Activated gamma-delta T cell (primary cell): ENCODE measurements around the gene DMXL1.
"Not testable (repeated sequence)": the region's sequence is repeated elsewhere in the genome, so short reads cannot be mapped to it uniquely, and the experiment has no call there.

ENCODE experiments used
- DNase-seq: peaks from one replicate; lab custom pipeline; 2025; lab: John Stamatoyannopoulos, UW

The DMXL1 gene

DNA sequence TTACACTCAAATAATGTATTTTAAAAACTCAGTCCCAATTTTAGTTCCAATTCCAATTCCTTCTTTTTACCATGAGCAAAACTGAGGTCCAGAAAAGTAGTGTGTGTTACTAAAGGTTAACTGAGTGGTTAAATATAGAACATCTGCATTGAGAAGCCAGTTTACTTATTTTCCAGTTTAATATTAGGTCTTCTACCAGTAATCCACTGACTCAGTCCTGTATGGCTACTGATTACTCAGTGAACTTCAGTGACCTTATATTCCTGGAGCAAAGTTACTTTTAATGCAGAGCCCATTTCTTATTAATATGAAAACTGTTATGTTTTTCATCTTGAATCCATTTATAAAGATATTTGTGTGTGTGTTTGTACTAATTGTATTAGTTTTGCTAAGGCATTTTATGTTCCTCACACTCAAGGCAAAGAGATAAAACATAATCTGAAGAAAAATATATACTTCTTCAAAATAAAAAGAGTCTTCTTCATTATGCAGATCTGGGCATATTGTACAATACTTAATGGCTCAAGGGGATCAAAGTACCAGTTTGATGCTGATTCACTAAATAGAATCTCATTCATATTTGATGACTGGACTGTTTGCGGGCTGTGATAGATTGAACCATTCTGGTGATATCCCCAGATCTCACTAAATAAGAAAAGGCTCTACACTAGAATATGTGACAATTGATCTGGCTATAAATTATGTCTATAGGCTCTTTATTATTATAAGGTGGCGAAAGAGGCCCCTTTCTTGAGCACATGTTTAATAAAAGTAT, 60.8 kb downstream of the DMXL1 start:
- no peak for DNase-seq

DNA sequence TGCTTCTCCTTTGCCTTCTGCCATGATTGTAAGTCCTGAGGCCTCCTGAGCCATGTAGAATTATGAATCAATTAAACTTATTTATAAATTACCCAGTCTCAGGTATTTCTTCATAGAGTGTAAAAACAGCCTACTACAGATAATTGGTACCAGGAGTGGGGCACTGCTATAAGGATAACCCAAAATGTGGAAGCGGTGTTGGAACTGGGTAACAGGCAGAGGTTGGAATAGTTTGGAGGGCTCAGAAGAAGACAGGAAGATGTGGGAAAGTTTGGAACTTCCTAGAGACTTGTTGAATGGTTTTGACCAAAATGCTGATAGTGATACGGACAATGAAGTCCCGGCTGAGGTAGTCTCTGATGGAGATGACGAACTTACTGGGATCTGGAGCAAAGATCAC, 64.9 kb downstream of the DMXL1 start:
- not testable (repeated sequence) for DNase-seq

DNA sequence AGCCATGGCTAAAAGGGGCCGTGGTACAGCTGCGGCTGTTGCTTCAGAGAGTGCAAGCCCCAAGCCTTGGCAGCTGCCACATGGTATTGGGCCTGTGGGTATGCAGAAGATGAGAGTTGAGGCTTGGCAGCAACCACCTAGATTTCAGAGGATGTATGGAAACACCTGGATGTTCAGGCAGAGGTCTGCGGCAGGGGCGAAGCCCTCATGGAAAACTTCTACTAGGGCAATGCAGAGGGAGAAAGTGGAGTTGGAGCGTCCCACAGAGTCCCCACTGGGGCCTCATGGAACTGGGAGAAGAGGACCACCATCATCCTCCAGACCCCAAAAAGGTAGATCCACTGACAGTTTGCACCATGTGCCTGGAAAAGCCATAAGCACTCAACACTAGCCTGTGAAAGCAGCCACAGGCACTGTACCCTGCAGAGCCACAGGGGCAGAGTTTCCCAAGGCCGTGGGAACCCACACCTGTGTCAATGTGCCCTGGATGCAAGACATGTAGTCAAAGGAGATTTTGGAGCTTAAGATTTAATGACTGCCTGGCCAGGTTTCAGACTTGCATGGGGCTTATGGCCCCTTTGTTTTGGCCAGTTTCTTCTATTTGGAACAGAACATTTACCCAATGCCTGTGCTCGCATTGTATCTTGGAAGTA, 65.9 kb downstream of the DMXL1 start:
- DNase-seq: no peak

DNA sequence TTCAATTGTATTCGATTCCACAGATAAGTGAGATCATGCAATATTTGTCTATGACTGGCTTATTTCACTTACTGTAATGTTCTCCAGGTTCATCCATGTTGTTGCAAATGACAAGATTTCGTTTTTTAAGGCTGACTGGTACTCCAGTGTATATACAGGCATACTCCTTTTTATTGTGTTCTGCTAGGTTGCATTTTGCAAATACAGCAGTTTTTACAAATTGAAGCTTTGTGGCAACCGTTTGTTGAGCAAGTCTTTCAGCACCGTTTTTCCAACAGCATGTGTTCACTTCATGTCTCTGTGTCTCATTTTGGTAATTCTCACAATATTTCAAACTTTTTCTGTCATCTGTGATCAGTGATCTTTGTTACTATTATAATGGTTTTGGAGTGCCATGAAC, 82.7 kb downstream of the DMXL1 start:
- DNase-seq: no peak

DNA sequence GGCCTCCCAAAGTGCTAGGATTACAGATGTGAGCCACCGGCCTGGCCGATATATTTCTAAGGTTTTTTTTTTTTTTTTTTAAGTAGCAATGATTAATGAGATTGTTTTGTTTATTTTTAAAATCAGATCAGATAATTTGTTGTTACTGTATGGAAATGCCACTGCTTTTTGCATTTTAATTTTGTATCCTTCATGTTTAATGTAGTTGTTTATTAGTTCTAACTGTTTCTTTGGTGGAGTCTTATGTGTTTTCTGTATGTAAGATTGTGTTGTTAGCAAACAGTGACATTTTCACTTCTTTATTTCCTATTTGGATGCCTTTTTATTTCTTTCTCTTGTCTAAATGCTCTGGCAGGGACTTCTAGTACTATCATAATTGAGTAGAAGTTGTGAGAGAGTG, 87.3 kb downstream of the DMXL1 start:
- no peak for DNase-seq

DNA sequence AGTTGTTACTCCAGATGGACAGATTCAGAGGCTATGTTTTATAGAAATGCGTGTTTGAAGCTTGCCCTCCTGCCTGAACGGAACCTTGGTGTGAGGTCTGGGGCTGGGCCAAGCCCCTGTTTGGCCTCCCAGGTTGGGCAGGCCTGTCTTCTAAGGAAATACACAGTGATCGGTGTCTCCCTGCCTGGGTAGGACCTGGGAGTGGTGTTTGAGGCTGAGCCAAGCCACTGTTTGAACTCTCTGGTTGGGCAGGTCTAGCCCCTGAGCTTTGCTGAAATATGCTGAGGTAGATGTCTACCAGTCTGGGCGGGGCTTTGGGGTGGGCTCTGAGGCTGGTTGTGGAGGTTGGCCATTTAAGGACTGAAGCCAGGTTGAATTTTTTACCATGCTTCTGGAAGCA, 90.5 kb downstream of the DMXL1 start:
- no peak for DNase-seq

DNA sequence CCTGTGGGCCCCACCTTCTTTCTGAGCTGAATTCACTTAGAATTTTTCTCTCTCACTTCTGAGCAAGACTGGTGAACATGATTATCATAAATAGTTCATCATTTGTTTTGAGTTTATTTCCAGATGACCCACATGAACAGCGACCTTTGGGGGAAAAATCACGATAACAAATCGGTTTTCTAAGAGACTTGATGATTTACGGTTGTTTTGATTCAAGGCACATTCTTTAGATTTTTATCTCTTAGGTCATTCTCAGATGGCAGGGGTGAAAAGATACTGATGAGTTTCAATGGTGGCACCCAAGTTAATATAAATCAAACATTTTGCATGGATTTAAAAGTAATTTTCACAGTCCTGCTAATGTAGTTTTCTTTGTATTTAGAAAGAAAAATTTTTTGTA, 95.1 kb downstream of the DMXL1 start:
- DNase-seq: no peak

DNA sequence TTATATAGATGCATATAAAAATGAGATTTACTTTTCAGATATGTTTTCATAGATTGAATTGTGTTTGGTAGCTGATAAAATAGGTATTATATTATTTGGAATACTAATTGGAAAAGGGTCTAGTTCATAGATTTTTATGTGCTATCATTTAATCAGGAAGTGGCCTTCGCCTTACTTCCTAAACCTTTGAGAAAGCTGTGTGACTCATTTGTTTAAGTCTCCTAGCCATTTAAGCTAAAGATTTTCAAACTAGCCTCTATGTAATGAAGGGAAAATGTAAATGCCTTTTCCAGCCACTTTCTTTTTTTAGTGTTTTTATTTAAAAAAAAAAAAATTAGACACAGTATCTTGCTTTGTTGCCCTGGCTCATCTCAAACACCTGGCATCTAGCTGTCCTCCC, 97.5 kb downstream of the DMXL1 start:
- DNase-seq: no peak

DNA sequence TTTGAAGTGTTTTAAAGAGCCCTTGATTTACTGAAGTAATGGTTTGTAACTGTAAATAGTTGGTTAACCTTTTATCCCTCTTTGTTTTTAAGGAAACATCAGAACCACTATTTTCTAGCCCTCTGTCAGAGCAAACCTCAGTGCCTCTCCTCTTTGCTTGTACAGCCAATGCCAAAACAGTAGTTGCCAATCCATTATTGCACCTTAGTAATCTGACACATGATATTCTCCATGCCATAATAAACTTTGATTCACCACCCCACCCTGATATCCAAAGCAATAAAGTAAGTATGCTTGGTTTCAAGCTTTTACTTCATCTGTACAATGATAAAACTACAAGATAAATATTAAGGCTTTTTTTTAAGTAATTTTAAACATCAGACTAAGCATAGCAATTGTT, 100.8 kb downstream of the DMXL1 start:
- DNase-seq: no peak

DNA sequence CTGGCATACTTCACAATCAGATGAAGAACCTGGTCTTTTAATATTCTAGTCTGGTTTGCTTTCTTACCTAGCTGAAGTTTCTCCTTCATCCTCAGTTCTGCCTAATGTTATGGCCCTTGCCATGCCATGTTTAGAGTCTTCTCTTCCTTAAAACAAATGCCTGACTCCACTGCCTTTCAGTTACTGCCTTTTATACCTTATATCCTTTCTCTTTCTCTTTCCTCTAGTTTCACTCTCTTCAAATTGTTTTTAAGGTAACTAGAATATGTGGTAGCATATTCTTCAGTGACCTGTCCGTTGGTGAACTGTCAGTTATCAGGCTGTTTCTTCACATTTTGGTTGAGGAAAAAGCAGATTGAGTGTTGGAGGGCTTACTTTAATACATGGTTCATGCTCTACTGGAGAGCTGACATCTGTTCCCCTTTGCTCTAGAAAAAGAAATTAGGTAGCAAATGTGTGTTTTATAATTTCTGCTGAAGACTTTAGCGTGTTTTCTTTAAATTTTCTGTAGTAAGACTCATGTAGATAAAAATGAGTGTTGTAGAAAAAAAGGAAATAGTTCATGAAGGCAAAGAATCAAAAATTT, 103.8 kb downstream of the DMXL1 start:
- no peak for DNase-seq

DNA sequence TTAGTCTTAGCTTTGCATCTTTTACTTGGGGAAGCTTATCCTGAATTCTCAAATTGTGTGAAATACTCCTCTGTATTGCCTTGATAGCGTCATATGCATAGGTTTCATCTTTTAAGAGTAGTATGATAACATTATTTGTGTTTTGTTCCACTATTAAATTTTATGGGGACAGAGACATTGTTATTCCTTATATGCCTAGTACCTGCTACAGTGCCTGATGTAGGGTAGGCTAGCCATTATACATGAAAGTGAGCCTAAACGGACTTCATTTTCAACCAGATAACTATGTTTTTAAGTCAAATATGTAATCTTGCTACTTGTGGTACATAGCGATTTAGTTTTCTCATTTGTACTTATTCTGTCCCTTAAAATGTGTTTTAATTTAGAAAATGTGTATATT, 105.9 kb downstream of the DMXL1 start:
- no peak for DNase-seq

DNA sequence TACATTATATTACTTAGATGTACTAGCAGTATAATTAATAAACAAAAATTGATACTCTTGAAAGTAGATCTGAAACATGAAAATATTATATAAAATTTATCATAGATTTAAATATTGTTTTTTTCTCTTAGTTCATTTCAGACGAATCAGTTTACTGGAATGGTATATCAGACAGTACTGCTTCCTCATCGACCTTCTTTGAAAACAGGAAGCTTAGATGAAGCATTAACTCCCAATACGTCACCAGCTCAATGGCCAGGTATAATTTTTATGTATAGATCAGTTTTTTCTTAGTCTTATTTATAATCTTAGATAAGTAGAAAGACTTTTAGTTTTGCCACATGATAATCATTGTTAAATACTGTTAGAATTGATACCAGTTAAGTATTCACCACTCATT, 106.3 kb downstream of the DMXL1 start:
- DNase-seq: no peak

DNA sequence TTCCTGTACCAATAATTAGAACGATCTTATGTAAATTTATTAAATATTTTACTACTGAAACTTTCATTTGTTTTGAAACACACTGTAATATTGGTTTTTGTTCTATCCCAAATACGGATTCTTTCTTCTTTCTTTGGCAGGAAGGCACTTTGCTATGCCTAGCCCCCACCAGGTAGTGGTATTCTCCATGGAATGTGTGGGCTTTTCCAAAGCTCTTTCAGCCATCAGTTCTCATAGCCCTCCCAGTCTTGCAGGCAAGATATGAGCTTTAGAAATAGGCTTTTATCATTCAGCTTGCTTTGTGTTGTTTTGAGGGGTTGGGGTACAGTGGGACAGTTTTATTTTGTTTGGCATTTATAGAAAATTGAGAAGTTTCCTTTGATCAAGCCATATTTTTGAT, 107.5 kb downstream of the DMXL1 start:
- no peak for DNase-seq

DNA sequence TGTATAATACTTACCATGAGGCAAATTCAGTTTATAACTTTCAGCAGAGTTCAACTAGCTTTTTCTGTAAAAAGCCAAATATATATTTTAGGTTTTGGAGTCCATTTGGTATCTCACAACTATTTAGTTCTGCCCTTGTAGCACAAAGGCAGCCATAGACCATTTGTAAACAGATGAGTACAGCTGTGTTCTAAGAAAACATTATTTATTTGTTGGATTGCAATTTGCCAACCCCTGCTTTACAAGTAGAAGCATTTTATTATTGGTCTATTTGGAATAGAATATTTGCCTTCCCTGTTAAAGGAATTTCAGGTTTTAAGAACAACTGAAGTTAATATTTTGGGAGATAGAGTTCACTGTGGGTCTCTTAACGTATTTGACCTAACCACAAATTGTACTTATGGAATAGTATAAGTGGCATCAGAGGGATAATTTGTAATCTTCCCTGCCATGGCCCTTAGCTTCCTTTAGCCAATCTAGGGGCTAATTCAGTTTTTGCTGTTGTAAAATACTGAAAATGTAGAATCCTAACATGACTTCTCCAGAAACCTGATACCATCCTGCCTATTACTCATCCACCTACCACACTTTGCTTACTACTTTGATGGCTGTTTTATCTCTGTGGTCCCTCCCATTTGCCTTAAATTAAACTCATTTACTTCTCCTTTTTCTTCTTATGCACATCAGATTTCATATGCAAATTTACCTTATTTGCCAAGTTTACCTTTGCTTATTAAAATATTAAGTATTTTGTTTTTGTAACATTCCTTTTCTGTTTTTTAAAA, 109.2 kb downstream of the DMXL1 start:
- DNase-seq: no peak

DNA sequence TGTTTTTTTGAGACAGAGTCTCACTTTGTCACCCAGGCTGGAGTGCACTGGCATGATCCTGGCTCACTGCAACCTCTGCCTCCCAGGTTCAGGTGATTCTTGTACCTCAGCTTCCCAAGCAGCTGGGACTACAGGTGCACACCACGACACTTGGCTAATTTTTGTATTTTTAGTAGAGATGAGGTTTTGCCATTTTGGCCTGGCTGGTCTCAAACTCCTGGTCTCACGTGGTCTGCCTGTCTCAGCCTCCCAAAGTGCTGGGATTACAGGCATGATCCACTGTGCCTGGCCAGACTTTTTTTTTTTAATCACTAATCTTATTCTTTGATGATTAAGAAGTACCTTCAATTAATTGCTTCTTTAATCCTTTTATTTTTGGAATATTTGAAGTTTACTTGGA, 114.6 kb downstream of the DMXL1 start:
- not testable (repeated sequence) for DNase-seq

DNA sequence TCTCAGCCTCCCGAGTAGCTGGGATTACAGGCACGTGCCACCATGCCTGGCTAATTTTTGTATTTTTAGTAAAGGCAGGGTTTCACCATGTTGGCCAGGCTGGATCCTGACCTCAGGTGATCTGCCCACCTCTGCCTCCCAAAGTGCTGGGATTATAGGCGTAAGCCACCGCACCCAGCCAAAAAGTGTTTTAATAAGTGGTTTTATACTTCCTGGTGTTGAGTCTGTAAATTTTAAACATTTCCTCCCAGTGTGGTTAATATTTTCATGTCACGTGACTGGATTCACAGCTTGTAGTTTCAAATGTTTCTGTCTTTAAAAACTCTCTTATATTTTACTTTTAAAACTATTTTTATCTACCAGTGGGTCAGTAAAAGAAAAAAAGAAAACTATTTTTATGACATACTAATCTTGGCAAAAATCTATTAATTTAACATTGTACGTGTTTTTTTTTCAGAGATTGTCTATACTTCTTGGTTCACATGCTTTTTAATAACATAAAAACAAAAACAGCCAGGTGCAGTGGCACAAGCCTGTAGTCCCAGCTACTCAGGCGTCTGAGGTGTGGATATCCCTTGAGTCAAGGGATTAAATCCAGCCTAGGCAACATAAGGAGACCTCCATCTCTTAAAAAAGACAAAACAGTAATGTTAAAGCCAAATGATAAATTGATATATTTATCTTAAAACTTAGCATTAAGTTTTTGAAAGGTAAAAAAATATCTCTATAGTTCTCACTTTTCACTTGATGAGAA, 117.1 kb downstream of the DMXL1 start:
- no peak for DNase-seq

DNA sequence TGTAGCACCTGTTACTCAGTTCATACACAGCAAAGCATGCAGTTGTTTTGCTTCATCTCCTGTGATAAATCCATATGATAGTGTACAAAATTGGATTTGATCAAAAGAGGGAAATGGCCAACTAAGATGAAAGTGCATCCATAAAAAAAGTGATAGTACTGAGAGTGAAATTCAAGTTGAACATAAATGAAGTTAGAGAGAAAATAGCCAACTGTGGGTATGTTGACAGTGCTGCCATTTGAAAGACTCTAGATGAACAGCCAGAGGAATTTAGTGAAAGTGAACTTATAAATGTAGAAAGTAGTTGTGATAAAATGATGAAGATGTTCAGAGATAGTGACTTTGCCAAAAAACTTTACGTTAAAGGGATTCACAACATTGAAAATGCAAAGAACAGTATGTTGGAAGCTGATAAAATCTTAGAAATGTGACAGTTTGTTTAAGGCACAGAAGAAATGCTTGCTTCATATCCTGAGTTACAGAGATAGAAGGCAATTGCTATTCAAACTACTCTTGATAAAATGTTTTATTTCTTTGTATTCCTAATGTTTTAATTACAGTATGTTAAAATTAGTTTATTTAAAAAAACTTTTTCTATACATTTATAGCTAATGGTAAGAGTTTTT, 119.7 kb downstream of the DMXL1 start:
- DNase-seq: no peak

DNA sequence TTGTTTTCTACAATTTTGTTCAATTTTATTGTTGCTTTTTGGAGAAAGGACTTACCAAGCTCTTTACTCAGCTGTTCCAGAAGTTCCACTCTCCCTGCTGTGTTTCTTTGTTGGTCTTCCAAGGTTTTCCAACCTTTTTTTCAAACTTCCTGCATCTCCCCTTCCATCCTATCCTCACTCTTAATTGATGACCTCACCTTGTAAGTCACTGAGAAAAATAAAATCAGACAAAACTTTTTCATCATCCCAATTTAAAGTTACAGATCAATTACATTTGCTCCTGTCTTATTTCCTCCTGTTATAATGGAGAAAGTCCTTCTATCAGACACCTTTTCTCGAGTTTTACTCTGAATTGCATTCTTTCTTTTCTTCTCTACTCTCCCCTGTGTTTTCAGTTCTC, 121.1 kb downstream of the DMXL1 start:
- DNase-seq: no peak

DNA sequence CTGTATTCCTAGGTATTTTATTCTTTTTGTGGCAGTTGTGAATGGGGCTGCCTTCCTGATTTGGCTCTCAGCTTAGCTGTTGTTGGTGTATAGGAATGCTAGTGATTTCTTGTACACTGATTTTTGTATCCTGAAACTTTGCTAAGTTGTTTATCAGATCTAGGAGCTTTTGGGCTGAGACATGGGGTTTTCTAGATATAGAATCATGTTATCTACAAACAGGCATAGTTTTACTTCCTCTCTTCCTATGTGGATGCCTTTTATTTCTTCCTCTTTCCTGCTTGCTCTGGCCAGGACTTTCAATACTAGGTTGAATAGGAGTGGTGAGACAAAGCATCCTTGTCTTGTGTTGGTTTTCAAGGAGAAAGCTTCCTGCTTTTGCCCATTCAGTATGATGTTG, 129.9 kb downstream of the DMXL1 start:
- no peak for DNase-seq

DNA sequence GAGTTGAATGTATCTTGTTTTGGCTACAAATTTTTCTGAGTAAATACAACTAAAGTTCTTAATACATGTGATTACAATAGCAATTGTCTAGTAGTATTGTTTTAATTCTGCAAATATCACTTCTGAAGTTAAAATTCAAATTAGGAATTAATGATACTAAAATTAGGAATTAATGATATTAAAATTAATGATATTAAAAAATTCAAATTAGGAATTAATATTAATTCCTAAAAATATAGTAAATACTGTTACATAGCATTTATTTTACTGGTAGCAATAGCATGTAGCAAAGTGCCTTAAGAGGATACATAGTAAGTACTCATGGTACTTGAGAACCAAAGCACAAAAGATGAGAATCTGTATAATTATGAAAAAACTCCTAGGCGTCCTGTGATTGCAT, 136.2 kb downstream of the DMXL1 start:
- DNase-seq: no peak

DNA sequence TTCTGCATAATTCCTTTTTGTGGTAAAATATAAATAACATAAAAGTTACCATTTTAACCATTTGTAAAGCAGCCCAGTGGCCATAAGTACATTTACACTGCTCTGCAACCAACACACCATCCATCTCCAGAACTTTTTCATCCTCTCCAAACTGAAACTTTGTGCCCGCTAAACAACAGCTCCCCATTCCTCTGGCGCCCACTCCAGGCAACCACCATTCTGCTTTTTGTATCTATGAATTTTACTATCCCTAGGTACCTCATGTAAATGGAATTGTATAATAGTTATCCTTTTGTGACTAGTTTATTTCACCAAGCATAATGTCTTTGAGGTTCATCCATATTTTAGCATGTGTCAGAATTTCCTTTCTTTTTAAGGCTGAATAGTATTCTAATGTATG, 141.1 kb downstream of the DMXL1 start:
- no peak for DNase-seq
